ENCODE measurements around the gene PHRF1.

PHRF1 gene

DNA sequence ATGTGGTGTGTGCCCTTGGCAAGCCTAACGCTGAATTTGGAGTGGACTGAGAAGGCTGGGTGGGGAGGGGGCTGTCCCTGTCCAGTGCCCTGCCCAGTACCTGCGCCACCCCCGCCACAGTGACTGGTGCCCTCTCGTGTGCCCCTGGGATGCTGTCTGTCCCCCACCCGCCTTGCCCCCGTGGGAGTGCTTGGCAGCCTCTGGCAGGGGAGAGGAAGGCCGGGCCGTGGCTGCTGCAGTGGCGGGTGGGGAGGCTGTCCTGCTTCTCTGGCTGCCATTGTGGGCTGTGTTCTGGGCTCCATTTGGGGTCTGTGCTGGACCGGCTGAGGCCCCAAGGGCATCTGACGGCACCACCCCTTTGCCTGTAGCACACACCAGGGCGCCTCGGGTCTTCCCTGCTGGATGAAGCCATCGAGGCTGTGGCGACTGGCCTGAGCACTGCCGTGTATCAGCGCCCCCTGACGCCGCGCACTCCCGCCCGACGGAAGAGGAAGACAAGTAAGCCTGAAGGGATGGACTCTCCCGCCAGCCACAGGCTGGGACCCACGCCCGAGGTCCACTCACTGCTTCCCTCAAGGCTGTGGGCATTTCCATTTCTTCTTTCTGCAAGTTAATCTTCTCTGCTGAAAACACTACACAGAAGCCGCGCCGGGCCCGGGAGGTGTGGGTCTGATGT, 21.9 kb downstream of the PHRF1 start:
- DNase-seq: no peak

DNA sequence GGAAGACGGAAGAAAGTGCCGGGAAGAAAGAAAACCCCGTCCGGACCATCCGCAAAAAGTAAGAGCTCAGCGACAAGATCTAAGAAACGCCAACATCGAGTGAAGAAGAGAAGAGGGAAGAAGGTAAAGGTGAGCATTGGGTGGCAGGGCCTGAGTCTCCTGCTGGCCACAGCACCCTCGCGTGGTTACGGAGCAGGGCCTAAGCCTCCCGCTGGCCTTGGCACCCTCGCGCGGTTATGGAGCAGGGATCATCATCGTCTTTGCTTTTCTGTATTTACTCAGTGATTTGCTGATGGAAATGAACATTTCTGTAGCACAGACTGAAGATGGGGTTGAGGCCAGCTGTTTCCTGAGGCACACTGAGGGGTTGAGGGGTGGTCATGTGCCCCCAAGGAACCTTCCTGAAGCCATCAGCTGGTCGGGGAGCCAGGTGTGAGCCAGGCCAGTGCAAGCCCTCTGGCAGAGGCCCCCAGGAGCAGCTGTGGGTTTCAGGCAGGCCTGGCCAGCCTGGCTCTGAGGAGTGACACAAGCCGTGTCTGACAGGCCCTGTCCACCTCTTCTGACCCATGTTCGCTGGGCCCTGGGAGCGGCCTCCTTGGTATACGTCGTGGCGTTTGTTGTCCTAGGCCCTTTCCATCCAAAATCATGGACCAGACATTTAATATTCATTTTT, 25.4 kb downstream of the PHRF1 start:
- DNase-seq: no peak

DNA sequence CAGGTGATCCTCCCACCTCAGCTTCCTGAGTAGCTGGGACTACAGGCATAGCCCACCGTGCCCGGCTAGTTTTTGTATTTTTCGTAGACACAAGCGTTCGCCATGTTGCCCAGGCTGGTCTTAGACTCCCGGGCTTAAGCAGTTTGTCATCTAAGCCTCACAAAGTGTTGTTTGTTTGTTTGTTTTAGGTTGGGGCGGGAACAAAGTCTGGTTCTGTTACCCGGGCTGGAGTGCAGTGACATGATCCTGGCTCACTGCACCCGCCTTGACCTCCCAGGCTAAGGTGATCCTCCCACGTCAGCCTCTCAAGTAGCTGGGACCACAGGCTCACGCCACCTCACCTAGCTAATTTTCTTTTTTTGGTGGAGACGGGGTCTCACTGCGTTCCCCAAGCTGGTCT, 26.9 kb downstream of the PHRF1 start:
- DNase-seq: no peak

DNA sequence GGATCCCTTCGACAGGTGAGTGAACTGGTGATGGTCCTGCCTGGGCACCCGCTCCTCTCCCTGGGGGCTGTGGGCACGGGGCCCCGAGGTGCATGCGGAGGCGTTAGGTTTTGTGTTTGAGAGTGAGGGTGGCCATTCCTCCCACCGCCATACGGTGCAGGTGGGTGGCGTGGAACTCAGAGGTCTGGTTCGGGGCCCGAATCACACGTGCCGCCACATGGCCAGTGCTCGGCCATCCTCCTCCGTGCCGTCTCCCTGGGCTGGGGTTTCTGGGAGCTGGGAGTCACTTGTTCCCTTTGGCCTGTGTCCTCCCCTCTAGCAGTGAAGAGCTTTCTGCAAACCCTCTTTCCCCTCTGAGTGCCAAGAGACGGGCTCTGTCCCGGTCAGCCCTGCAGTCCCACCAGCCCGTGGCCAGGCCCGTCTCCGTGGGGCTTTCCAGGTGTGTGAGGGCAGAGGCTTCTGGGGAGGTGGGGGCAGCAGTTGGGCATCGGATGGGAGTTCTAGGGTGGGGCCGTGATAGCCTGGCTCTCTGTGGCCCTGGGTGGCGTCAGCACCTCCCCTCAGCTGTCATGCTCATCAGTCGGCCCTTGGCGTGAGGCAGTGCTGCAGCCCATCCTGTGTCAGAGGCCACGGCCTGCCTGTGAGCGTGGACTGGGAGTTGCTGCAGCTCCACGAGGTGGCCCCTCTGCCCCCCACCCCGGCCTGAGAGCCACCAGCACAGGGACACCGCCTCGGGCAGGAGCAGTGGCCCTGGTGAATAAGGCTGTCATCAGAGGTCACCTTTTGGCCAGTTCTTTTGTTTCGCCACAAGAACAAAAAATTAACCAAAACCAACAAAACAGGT, 29.2 kb downstream of the PHRF1 start:
- DNase-seq: no peak

DNA sequence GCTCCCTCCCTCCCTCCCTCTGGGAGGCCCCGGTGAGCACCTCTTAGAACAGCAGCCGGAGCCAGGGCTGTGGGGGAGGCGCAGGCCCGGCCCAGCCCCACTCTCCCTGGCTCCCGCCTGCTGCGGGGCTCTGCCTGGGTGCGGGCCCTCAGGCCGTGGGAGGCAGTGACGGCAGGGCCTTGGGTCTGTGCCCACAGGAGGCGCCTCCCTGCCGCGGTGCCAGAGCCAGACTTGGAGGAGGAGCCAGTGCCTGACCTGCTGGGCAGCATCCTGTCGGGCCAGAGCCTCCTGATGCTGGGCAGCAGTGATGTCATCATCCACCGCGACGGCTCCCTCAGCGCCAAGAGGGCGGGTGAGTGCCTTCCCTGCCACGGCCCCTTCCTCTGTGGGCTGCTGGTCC, 30.0 kb downstream of the PHRF1 start:
- peak; percentile 36 for DNase-seq

DNA sequence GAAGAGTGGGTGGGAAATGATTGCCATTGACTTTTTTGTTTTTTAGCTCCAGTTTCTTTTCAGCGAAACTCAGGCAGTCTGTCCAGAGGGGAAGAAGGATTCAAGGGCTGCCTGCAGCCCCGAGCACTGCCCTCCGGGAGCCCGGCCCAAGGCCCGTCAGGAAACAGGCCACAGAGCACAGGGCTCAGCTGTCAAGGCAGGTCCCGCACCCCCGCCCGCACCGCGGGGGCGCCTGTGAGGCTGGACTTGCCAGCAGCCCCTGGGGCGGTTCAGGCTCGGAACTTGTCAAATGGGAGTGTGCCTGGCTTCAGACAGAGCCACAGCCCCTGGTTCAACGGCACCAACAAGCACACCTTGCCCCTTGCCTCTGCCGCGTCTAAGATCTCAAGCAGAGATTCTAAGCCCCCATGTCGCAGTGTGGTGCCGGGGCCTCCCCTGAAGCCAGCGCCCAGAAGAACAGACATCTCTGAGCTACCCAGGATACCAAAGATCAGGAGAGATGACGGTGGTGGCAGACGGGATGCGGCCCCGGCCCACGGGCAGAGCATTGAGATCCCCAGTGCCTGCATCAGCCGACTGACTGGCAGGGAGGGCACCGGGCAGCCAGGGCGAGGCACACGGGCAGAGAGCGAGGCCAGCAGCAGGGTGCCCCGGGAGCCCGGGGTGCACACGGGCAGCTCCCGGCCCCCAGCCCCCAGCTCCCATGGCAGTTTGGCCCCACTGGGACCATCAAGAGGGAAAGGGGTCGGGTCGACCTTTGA, 30.9 kb downstream of the PHRF1 start:
- DNase-seq: no peak

DNA sequence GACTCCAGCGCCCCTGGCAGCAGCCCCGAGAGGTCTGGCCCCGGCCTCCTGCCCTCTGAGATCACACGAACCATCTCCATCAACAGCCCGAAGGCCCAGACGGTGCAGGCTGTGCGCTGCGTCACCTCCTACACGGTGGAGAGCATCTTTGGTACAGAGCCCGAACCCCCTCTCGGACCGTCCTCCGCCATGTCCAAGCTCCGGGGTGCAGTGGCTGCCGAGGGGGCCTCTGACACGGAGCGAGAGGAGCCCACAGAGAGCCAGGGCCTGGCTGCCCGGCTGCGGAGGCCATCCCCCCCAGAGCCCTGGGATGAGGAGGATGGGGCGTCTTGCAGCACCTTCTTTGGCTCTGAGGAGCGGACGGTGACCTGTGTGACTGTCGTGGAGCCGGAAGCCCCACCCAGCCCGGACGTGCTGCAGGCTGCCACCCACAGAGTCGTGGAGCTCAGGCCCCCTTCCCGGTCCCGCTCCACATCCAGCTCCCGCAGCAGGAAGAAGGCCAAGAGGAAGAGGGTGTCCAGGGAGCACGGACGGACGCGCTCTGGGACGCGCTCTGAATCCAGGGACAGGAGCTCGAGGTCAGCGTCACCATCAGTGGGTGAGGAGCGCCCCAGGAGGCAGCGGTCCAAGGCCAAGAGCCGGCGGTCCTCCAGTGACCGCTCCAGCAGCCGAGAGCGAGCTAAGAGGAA, 31.8 kb downstream of the PHRF1 start:
- DNase-seq: no peak

DNA sequence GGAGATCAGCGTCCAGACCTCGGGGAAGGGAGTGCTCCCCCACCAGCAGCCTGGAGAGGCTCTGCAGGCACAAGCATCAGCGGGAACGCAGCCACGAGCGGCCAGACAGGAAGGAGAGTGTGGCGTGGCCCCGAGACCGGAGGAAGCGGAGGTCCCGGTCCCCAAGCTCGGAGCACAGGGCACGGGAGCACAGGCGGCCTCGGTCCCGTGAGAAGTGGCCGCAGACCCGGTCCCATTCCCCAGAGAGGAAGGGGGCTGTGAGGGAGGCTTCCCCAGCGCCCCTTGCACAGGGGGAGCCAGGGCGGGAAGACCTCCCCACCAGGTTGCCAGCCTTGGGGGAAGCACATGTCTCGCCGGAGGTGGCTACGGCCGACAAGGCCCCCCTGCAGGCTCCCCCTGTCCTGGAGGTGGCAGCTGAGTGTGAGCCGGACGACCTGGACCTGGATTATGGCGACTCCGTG, 32.6 kb downstream of the PHRF1 start:
- DNase-seq: no peak

DNA sequence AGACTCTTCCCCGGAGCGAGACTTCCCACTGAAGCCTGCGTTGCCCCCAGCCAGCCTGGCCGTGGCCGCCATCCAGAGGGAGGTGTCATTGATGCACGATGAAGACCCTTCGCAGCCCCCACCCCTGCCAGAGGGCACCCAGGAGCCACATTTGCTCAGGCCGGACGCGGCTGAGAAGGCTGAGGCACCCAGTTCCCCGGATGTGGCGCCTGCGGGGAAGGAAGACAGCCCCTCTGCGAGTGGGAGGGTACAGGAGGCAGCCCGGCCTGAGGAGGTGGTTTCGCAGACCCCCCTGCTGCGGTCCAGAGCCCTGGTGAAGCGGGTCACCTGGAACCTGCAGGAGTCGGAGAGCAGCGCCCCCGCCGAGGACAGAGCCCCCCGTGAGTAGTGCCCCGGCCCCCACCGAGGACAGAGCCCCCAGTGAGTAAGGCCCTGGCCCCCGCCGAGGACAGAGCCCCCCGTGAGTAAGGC, 33.1 kb downstream of the PHRF1 start:
- no peak for DNase-seq

DNA sequence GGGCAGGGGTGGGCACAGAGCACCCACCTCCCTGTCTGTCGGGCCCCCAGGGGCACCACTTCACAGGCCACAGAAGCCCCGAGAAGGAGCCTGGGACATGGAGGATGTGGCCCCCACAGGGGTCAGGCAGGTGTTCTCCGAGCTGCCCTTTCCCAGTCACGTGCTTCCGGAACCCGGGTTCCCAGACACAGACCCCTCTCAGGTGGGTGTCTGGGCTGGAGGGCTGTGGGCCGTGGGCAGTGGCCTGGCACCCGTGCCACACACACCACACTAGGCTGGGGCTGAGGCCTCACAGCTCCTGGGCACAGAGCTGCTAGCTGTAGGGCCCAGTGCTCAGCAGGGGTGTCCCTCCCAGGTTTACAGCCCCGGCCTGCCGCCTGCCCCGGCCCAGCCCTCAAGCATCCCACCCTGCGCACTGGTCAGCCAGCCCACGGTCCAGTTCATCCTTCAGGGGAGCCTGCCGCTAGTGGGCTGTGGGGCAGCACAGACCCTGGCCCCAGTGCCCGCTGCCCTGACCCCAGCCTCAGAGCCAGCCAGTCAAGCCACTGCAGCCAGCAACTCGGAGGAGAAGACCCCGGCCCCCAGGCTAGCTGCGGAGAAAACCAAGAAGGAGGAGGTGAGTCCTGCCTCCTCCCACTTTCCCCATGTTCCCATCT, 34.0 kb downstream of the PHRF1 start:
- DNase-seq: no peak

DNA sequence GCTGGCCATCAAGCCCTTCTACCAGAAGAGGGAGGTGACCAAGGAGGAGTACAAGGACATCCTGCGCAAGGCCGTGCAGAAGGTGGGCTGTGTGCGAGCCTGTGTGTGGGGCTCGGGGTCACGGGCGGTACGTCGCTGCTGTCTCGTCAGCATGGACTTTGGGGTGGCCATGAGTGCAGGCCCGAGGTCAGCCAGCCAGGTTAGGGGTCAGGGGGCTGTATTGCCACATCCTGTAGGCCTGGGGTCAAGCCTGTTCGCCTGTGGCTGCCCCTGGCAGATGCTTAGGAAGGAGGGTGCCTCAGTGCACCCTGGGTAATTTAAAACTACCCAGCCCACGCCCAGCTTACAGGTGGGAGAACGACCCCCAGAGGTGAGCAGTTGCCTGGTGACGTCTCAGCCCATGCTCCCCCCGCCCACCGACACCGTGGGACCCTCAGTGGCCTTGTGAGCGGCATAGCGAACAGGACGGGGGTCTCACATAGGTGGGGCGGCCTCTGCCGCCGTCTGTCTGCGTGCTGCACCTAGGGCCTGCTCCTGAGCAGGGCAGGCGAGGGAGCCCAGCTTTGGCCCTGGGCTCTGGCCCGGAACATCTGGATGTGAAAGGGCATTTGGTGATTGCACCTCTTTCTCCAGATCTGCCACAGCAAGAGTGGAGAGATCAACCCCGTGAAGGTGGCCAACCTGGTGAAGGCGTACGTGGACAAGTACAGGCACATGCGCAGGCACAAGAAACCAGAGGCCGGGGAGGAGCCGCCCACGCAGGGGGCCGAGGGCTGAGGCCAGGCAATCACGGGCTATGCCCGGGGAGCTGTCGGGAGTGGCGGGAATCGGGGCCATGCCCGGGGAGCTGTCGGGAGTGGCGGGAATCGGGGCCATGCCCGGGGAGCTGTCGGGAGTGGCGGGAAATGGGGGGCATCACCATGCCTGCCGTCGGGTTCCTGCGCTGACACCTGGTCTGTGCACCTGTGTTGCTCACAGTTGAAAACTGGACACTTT, 35.0 kb downstream of the PHRF1 start:
- no peak for DNase-seq

DNA sequence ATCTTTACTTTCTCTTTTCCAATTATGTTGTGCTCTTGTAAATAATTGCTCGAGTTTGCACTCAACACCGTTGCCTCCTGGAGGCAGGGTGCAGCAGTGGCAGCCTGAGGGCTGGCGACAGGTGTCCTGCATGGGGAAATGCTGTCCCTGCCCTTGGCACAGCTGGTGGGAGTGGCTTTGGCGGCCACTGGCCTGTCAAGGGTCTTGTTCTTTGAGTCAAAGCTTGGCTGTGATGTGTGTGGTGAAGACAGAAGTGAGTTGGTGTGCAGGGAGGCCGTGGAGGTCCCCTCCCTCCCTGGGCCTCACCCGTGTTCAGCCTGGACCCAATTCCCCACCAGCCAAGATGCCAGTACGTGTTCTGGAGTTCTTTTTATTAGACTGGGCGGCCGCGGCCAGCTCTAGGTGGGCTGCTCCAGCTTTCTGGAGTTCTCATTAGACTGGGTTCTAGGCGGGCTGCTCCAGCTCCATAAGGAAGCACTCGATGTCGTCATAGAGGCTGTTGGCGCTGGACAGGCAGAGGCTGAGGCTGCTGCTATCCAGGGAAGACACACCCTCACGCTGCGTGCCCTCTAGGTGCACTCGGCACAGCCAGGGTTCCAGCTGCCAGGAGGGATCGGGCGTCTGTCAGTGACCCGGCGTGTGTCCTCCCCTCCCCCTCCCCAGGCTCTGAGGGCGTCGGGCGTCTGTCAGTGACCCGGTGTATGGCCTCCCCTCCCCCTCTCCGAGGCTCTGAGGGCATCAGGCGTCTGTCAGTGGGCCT, 36.1 kb downstream of the PHRF1 start:
- peak; percentile 75 for DNase-seq

DNA sequence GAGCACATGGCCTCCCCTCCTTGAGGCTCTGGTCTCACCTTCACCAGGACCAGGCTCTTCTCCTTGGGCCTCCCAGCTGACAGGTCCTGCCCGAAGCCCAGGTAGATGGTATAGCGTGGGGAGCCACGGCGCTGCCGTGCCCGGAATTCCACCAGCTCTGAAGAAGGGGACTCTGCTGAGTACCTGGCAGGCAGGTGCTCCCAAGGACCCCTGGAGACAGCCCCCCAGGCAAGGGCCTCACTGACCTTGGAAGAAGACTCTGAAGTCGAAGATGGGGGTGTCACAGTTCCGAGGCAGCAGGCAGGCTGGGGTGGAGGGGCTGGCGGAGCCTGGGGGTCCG, 36.7 kb downstream of the PHRF1 start:
- DNase-seq: no peak

DNA sequence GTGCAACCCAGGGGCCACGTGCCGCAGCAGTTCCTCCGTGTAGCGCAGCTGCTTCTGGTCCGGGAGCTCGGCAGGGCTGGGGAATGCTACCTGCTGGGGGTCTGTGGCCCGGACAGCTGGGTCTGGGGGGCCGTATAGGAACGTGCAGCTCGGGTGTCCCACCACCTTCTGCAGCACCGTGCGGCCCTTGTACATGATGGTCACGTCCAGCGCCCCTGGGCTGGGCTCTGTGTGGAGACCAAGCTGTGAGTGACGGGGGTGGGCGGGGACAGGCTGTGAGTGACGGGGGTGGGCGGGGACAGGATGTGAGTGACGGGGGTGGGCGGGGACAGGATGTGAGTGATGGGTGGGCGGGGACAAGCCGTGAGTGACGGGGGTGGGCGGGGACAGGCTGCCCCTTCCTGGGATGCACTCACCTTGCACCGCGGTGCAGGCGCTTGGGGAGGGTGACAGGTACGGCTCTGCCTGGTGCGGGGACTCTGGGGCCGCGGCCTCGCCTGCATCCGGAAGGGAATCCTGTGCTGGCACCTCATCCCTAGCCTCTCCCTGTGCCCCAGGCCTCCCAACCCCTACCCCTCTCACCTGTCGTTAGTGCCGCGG, 37.2 kb downstream of the PHRF1 start:
- peak; percentile 82 for DNase-seq

DNA sequence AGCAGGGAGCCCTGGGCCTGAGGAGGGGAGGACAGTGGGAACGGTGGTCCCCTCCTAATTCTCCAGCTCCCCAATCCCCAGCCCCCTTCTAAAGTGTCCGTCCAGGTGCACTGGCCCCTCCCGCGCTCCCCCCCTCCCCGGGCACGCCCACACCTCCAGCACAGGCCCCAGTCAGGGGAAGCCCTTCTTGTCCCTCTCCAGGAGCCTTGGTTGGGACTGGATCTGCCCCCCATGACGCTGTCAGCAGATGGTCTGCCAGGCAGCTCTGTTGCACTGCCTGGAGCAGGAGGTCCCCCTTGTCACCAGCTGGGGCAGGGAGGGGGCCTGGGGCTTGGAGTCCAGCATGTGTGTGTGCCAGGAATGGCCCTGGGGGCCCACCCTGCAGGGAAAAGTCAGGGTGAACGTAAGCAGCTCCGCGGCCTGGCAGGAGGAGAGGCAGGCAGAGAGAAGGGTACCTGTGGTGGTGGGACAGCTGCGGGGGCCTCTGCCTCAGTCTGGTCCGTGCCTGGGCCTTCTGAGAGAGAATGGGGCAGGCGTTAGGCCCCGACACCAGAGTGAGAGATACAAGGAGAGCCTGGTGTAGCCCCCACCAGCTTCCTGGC, 37.9 kb downstream of the PHRF1 start:
- DNase-seq: no peak

DNA sequence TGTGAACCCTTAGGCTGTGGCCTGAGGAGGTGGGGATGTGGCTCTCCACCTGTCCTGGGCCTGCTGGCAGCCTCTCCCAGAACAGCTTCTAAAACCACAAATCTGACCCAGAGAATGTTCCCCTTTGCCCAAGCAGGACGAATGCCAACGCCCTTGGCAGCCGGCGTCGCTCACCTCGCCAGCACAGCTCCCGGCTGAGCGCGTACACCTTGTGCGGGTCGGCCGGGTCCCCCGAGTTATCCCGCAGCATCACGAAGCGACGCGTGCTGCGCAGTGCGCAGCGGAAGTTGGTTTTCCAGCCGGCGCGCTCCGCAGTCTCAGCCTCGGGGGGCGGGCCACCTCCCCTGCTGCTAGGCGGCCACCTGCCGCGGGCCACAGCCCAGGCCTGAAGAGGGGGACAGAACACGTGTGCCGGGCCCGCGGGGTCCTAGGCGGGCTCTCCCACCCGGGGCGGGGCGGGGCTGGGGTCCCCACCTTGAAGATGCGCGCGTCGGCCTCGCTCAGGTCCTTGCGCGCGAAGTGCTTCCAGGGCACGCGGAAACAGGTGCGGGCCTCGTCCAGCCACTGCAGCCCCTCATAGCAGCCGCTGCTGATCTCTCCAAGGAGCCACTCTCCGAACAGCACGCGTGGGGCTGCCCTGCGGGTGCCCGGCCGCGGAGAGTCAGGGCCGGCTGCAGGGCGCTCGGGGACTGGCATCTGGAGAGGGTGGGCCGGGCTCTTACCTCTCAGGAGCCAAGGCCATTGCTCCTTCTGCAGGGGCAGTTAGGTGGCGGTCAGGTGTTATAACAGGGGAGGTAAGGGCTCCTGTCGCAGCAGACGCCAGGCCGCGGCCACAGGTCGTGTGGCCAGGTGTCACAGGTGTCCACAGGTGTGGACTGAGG, 38.6 kb downstream of the PHRF1 start:
- DNase-seq: peak; percentile 45

DNA sequence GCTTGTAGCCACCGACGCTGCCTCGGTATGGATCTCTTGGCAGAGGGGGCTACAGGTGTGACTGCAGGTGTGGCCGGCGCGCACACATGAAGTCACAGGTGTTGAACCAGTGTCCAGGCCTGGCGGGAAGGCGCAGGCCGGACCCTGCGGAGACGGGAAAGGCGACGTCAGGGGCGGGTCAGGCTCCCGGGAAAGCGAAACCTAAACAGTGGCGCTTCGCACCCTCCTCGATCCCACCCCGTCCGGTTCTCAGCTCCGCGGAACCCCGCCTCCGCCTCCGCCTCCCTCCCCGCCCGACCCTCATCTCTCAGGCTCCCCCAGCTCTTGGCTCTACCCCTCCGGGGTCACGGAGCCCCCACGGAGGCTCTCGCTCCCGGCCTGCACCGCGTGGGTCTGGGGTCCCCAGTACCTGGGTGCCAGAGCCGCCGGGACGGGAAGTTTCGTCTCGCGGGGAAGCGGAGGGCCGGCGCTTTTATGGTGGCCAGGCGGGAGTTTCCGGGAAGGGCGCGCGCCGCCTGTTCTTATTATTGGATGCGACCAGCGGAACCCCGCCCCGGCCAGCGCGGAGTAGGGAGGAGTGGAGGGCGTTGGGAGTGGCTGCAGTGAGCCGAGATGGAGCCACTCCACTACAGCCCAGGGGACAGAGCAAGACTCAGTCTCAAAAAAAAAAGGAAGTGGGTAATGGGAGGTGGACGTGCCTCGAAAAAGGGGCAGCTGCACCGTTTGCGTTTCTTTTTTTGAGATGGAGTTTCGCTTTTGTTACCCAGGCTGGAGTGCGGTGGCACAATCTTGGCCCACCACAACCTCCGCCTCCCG, 39.4 kb downstream of the PHRF1 start, which contains the start of gene IRF7:
Gene IRF7 (minus strand): TSS at position 447 of the 816 bp plus-strand sequence. CDS start 586 bp downstream, outside the sequence.
- DNase-seq: peak; percentile 96
